Lower leg skin (tissue), 3 donors: ENCODE measurements around the gene PGPEP1.

Source experiments
- CTCF ChIP-seq, 3 donors: fragments of 450-650 bp; IDR thresholded peaks; one replicate each; pipeline ENCODE4 v1.5.1; 2016; ENCODE audit warnings: antibody characterized with exemption in 3 of 3, mild to moderate bottlenecking in 3 of 3, moderate library complexity in 2 of 3
- POLR2A ChIP-seq, 2 donors: fragments of 450-650 bp; IDR thresholded peaks; one replicate each; pipeline ENCODE4 v1.6.1; 2016 to 2017; ENCODE audit warnings: antibody characterized with exemption in 2 of 2, mild to moderate bottlenecking in 1 of 2, moderate library complexity in 1 of 2

- no peak for TF ChIP-seq CTCF (IDR thresholded peaks at IDR 0.05)
- TF ChIP-seq POLR2A (IDR thresholded peaks at IDR 0.05): no peak
Measured at GRCh38 chr19:18385675-18386542, 45.5 kb downstream of the PGPEP1 start, which contains the start of gene GDF15.
